ENCODE measurements around the gene FIG4. TPM values are rescaled to one million over a fixed set of nuclear protein-coding genes. Genes with fewer than 3 reads are reported as not detected.

FIG4 gene
- total RNA-seq, 4 donors from 2014 or later: 4.1 to 35.5 (median 17.4) TPM

- TF ChIP-seq CTCF (IDR thresholded peaks at IDR 0.05) (no peak), POLR2A (IDR thresholded peaks at IDR 0.05) (no peak)
- DNase-seq: no peak
- no peak overlapping the region for H3K4me3 ChIP-seq
- H3K27ac ChIP-seq: no peak overlapping the region
- no peaks in the 10 kb centered on the region for H3K4me1 ChIP-seq
- H3K36me3 ChIP-seq: no peaks in the 10 kb centered on the region
- H3K27me3 ChIP-seq: no peaks in the 10 kb centered on the region
- H3K9me3 ChIP-seq: no peaks in the 10 kb centered on the region
- intact Hi-C loops (cut with DNase I; ENCODE audit: low total_unique reads): no loop called here
These were observed 75.1 kb downstream of the FIG4 start for GRCh38 chr6:109766167-109766566.

DNA sequence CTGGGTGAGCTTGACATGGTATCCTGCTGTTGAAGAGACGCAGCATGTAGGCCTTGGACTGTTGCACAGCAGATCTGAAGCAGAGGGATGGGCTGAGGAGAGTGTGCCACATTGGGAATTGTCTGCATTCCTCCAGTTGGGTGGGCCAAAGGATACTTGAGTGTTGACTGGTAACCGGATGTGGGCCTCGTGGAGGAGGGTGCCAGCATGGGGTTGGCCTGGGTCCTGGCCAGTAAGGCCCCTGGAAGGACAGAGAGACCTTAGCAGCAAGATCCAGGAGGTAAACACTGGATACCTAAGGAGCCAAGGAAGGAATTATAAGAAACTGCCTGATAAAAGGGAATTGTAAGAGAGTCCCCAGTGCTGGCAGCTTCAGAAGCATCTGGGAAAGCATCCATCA lies 76.9 kb downstream of the FIG4 start:
- H3K36me3 ChIP-seq: no peaks in the 10 kb centered on the region
- intact Hi-C loops (cut with DNase I; ENCODE audit: low total_unique reads): no loop called here

DNA sequence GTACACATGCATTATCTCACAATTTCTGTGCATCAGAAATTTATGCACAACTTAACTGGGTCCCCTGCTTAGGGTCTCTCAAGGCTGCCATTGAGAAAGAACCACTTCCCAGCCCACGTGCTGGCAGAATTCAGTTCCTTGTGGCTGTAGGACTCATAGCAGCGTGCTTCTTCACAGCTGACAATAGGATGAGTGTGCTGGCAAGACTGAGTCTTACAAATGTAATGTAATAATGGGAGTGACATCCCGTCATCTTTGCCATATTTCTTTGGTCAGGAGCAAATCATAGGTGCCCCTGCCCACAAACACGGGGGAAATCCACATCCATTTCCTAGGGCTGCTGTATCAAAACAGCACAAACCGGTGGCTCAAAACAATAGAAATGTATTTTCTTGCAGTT lies 77.4 kb downstream of the FIG4 start:
- Histone ChIP-seq H3K4me3 (no peak overlapping the region), H3K27me3 (no peaks in the 10 kb centered on the region), H3K36me3 (no peaks in the 10 kb centered on the region), H3K4me1 (no peaks in the 10 kb centered on the region), H3K9me3 (no peaks in the 10 kb centered on the region), H3K27ac (no peak overlapping the region)
- no peak for DNase-seq
- no peak for TF ChIP-seq POLR2A (IDR thresholded peaks at IDR 0.05)
- no peak for TF ChIP-seq CTCF (IDR thresholded peaks at IDR 0.05)
- intact Hi-C loops (cut with DNase I; ENCODE audit: low total_unique reads): no loop called here

More for the DNA sequence above, 76.9 kb downstream of the FIG4 start:
- H3K27me3 ChIP-seq: no peaks in the 10 kb centered on the region
- H3K4me1 ChIP-seq: no peaks in the 10 kb centered on the region
- TF ChIP-seq POLR2A (IDR thresholded peaks at IDR 0.05): no peak
- TF ChIP-seq CTCF (IDR thresholded peaks at IDR 0.05): no peak
- H3K27ac ChIP-seq: no peak overlapping the region
- no peaks in the 10 kb centered on the region for H3K9me3 ChIP-seq
- no peak overlapping the region for H3K4me3 ChIP-seq
- no peak for DNase-seq

DNA sequence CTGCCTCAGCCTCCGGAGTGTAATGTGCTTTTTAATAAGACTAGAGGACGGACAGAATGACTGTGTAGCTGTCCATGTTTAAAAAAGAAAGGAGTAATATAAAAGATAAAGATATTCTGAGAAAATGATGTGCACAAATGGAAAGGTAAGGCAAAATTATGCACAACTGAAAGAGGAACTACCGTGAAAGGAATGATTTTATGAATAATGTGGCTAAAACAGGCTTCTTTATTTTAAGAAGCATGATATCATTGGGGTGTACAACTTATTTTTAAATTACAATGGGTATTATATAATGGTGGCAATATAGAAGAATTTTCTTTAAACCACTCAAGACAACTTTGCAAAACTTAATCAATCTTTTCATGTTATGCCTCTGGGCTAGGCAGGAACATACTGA lies 78.1 kb downstream of the FIG4 start:
- Histone ChIP-seq H3K4me1 (no peaks in the 10 kb centered on the region), H3K36me3 (no peaks in the 10 kb centered on the region), H3K9me3 (no peaks in the 10 kb centered on the region), H3K4me3 (no peak overlapping the region), H3K27ac (no peak overlapping the region), H3K27me3 (no peaks in the 10 kb centered on the region)
- TF ChIP-seq CTCF (IDR thresholded peaks at IDR 0.05) (no peak), POLR2A (IDR thresholded peaks at IDR 0.05) (no peak)
- DNase-seq: no peak
- intact Hi-C loops (cut with DNase I; ENCODE audit: low total_unique reads): no loop called here

- Histone ChIP-seq H3K4me1 (no peaks in the 10 kb centered on the region), H3K4me3 (no peak overlapping the region), H3K36me3 (no peaks in the 10 kb centered on the region), H3K27me3 (no peaks in the 10 kb centered on the region), H3K27ac (no peak overlapping the region), H3K9me3 (no peaks in the 10 kb centered on the region)
- no peak for TF ChIP-seq POLR2A (IDR thresholded peaks at IDR 0.05)
- no peak for TF ChIP-seq CTCF (IDR thresholded peaks at IDR 0.05)
- no peak for DNase-seq
- intact Hi-C loops (cut with DNase I; ENCODE audit: low total_unique reads): no loop called here
These were observed 79.0 kb downstream of the FIG4 start for GRCh38 chr6:109770047-109770446.
